Measurements from ENCODE around the gene INKA2. TPM values are rescaled to one million over a fixed set of nuclear protein-coding genes. Genes with fewer than 3 reads are reported as not detected.

The INKA2 gene
- polyA plus RNA-seq, 1 donor from 2014 or later, result 0.77 TPM

- H3K36me3 ChIP-seq (ENCODE audit: insufficient read depth, low read length), result no peaks in the 10 kb centered on the region
- H3K9ac ChIP-seq (ENCODE audit: low read length), result no peak overlapping the region
- H3K4me2 ChIP-seq (ENCODE audit: low read length), result no peak overlapping the region
- no peak overlapping the region for H3K4me3 ChIP-seq (ENCODE audit: low read length)
- H3K27me3 ChIP-seq (ENCODE audit: insufficient read depth, low read depth, low read length), result peaks cover 3% of the 10 kb centered on the region
- H3K79me2 ChIP-seq (replicated peaks; ENCODE audit: insufficient read depth, low read length), result no peaks in the 10 kb centered on the region
- no peaks in the 10 kb centered on the region for H3K9me3 ChIP-seq (ENCODE audit: low read length)
- H3K27ac ChIP-seq (ENCODE audit: low read length), result no peak overlapping the region
- no peaks in the 10 kb centered on the region for H3F3A ChIP-seq (ENCODE audit: insufficient read depth, low read length, poor library complexity, severe bottlenecking)
- H2AFZ ChIP-seq (ENCODE audit: low read depth, low read length), result no peak overlapping the region
- no peak for TF ChIP-seq POLR2AphosphoS5 (IDR thresholded peaks at IDR 0.05)
- TF ChIP-seq, protein P1, sequence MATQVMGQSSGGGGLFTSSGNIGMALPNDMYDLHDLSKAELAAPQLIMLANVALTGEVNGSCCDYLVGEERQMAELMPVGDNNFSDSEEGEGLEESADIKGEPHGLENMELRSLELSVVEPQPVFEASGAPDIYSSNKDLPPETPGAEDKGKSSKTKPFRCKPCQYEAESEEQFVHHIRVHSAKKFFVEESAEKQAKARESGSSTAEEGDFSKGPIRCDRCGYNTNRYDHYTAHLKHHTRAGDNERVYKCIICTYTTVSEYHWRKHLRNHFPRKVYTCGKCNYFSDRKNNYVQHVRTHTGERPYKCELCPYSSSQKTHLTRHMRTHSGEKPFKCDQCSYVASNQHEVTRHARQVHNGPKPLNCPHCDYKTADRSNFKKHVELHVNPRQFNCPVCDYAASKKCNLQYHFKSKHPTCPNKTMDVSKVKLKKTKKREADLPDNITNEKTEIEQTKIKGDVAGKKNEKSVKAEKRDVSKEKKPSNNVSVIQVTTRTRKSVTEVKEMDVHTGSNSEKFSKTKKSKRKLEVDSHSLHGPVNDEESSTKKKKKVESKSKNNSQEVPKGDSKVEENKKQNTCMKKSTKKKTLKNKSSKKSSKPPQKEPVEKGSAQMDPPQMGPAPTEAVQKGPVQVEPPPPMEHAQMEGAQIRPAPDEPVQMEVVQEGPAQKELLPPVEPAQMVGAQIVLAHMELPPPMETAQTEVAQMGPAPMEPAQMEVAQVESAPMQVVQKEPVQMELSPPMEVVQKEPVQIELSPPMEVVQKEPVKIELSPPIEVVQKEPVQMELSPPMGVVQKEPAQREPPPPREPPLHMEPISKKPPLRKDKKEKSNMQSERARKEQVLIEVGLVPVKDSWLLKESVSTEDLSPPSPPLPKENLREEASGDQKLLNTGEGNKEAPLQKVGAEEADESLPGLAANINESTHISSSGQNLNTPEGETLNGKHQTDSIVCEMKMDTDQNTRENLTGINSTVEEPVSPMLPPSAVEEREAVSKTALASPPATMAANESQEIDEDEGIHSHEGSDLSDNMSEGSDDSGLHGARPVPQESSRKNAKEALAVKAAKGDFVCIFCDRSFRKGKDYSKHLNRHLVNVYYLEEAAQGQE (IDR thresholded peaks at IDR 0.05; ENCODE audit: borderline replicate concordance), result no peak
- TF ChIP-seq EZH2 (IDR thresholded peaks at IDR 0.05; ENCODE audit: borderline replicate concordance, insufficient read depth, low read length, poor library complexity, severe bottlenecking), result no peak
- no peak for TF ChIP-seq RAD21 (conservative IDR thresholded peaks at IDR 0.05)
- no peak for TF ChIP-seq TAF1 (IDR thresholded peaks at IDR 0.05; ENCODE audit: low read depth)
- TF ChIP-seq EP300 (conservative IDR thresholded peaks at IDR 0.05; ENCODE audit: poor library complexity, severe bottlenecking), result no peak
- no peak for TF ChIP-seq SMC3 (conservative IDR thresholded peaks at IDR 0.05; ENCODE audit: poor library complexity)
- TF ChIP-seq, protein P2, sequence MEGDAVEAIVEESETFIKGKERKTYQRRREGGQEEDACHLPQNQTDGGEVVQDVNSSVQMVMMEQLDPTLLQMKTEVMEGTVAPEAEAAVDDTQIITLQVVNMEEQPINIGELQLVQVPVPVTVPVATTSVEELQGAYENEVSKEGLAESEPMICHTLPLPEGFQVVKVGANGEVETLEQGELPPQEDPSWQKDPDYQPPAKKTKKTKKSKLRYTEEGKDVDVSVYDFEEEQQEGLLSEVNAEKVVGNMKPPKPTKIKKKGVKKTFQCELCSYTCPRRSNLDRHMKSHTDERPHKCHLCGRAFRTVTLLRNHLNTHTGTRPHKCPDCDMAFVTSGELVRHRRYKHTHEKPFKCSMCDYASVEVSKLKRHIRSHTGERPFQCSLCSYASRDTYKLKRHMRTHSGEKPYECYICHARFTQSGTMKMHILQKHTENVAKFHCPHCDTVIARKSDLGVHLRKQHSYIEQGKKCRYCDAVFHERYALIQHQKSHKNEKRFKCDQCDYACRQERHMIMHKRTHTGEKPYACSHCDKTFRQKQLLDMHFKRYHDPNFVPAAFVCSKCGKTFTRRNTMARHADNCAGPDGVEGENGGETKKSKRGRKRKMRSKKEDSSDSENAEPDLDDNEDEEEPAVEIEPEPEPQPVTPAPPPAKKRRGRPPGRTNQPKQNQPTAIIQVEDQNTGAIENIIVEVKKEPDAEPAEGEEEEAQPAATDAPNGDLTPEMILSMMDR (IDR thresholded peaks at IDR 0.05; ENCODE audit: poor library complexity, severe bottlenecking), result no peak
- no peak for TF ChIP-seq MXI1 (conservative IDR thresholded peaks at IDR 0.05; ENCODE audit: poor library complexity, severe bottlenecking)
- H3K9me2 ChIP-seq (ENCODE audit: insufficient read depth, low read length), result no peaks in the 10 kb centered on the region
- no peaks in the 10 kb centered on the region for H4K20me1 ChIP-seq (ENCODE audit: insufficient read depth)
Observed at GRCh38 chr1:111736548-111737215, 2.5 kb downstream of the INKA2 start.

DNA sequence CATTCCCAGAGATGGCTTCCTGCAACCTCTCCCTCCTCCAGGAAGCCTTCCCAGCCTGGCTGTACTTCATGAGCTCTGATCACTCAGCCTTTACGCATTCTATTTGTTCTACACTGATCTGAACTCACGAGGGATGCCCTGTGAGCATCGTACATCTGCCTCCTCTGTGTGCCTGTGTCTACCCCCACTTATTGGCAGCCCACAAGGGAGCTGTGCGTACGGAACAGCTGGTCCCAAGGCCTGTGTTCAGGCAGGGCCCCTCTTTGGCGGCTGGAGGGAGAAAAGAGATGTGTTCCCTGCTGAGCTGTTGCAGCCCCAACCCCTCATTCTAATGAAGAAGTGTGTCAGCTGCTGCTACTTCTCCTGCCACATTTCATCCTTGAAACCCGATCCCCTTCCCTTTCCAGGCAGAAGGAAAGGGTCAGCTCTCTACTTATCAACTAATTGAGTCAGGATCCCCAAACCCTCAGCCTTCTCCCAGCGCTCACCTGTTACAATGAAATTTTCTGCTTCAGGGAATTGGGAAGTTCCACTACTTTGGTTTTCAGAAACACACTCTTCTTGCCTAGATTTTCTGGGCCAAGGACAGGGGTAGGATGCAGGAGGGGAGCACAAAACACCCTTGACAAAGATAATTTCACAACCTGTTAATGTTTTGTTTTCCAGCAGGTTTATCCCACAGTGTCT lies 3.2 kb downstream of the INKA2 start:
- Histone ChIP-seq H3K4me3 (ENCODE audit: low read length) (no peak overlapping the region), H3K27me3 (ENCODE audit: insufficient read depth, low read depth, low read length) (peaks cover 3% of the 10 kb centered on the region), H3K79me2 (replicated peaks; ENCODE audit: insufficient read depth, low read length) (no peaks in the 10 kb centered on the region), H3K9ac (ENCODE audit: low read length) (no peak overlapping the region), H3F3A (ENCODE audit: insufficient read depth, low read length, poor library complexity, severe bottlenecking) (no peaks in the 10 kb centered on the region), H3K4me2 (ENCODE audit: low read length) (no peak overlapping the region), H3K9me2 (ENCODE audit: insufficient read depth, low read length) (no peaks in the 10 kb centered on the region), H3K9me3 (ENCODE audit: low read length) (no peaks in the 10 kb centered on the region), H3K36me3 (ENCODE audit: insufficient read depth, low read length) (no peaks in the 10 kb centered on the region), H3K27ac (ENCODE audit: low read length) (no peak overlapping the region), H4K20me1 (ENCODE audit: insufficient read depth) (no peaks in the 10 kb centered on the region), H2AFZ (ENCODE audit: low read depth, low read length) (no peak overlapping the region)
- no peak for TF ChIP-seq EP300 (conservative IDR thresholded peaks at IDR 0.05; ENCODE audit: poor library complexity, severe bottlenecking)
- TF ChIP-seq, protein P1 (IDR thresholded peaks at IDR 0.05; ENCODE audit: borderline replicate concordance), result no peak
- no peak for TF ChIP-seq POLR2AphosphoS5 (IDR thresholded peaks at IDR 0.05)
- no peak for TF ChIP-seq SMC3 (conservative IDR thresholded peaks at IDR 0.05; ENCODE audit: poor library complexity)
- TF ChIP-seq MXI1 (conservative IDR thresholded peaks at IDR 0.05; ENCODE audit: poor library complexity, severe bottlenecking), result no peak
- TF ChIP-seq, protein P2 (IDR thresholded peaks at IDR 0.05; ENCODE audit: poor library complexity, severe bottlenecking), result no peak
- TF ChIP-seq TAF1 (IDR thresholded peaks at IDR 0.05; ENCODE audit: low read depth), result no peak
- TF ChIP-seq EZH2 (IDR thresholded peaks at IDR 0.05; ENCODE audit: borderline replicate concordance, insufficient read depth, low read length, poor library complexity, severe bottlenecking), result no peak
- TF ChIP-seq RAD21 (conservative IDR thresholded peaks at IDR 0.05), result no peak

Measured in neural cell (in vitro differentiated cells).